Mesodermal cell (in vitro differentiated cells): Measurements from ENCODE around the gene ACVR1.

Experiments
- H3K27ac ChIP-seq: 2 replicates; pipeline ENCODE4 v1.7.0; 2013; ENCODE audit warnings: mild to moderate bottlenecking, low read depth, low read length, moderate library complexity; ENCODE audit not compliant: severe bottlenecking
- H3K36me3 ChIP-seq: 2 replicates; pipeline ENCODE4 v1.7.1; 2013; ENCODE audit warnings: mild to moderate bottlenecking, low read length, moderate library complexity; ENCODE audit not compliant: control insufficient read depth, insufficient read depth
- H3K4me1 ChIP-seq: one replicate; pipeline ENCODE4 v1.7.1; 2013; ENCODE audit warnings: mild to moderate bottlenecking, low read length; ENCODE audit not compliant: insufficient read depth, control insufficient read depth, poor library complexity, severe bottlenecking
- H3K4me3 ChIP-seq: 2 replicates; pipeline ENCODE4 v1.7.0; 2013; ENCODE audit warnings: low read length, control low read depth, mild to moderate bottlenecking; ENCODE audit not compliant: insufficient read depth, poor library complexity, severe bottlenecking; ENCODE audit errors: extremely low read depth
- H3K9me3 ChIP-seq: 2 replicates; pipeline ENCODE4 v1.7.1; 2013; ENCODE audit warnings: mild to moderate bottlenecking, low read length, moderate library complexity; ENCODE audit not compliant: control insufficient read depth
- WGBS, 2 experiments: methylation state at CpG; one replicate each; pipeline ENCODE4 v1.1.5; 2013; ENCODE audit warnings: missing lambda C conversion rate in 2 of 2; ENCODE audit not compliant: insufficient coverage in 2 of 2; 5-methylcytosine and 5-hydroxymethylcytosine counted together

The ACVR1 gene

DNA sequence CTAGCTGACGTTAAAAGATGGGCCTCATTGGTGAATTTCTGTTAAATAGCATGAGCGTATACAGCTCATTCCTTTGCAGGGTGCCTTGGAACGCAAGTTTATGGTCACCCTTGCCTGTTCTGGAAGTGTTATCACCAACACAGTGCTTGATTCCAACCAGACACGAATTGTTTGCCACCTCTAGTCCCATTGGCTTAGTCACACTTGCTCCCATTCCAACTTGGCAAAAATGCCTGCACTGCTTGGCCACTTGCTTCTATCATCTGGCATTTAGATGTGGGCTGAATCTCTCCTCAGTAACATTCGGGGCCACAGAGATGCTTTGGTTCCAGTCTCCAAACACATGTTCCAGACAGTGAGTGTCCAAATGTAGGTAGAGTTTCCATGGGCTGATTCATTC is 27.5 kb upstream of the ACVR1 start:
- Histone ChIP-seq H3K4me3 (no peak overlapping the region), H3K27ac (no peak overlapping the region), H3K4me1 (no peaks in the 10 kb centered on the region), H3K36me3 (no peaks in the 10 kb centered on the region), H3K9me3 (no peaks in the 10 kb centered on the region)
- WGBS, 2 experiments: 88 to 96% methylated on average over 4 to 5 of the region's 5 CpGs

DNA sequence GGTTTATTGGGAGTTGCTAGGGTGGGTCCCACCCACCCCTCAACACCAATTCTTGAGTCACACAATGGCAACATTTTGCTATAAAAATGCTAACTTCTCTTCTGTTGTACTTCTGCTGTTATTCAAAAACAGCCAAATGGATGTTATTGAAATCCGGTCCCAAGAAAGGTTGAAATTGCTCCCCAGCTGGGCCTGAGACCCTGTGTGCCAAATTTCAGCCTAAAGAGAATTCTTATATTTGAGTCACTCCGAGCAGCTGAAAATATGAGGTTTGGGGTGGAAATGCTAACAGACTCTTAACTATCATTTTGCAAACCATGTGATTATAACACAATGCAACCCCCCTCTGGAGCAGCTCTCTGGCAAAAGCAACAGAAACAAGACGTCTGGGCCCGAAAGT is 27.0 kb upstream of the ACVR1 start:
- no peaks in the 10 kb centered on the region for H3K36me3 ChIP-seq
- H3K27ac ChIP-seq: no peak overlapping the region
- H3K4me3 ChIP-seq: no peak overlapping the region
- no peaks in the 10 kb centered on the region for H3K9me3 ChIP-seq
- H3K4me1 ChIP-seq: peaks cover 2% of the 10 kb centered on the region
- 79 to 85% methylated on average over 3 of the region's 4 CpGs for WGBS, 2 experiments

DNA sequence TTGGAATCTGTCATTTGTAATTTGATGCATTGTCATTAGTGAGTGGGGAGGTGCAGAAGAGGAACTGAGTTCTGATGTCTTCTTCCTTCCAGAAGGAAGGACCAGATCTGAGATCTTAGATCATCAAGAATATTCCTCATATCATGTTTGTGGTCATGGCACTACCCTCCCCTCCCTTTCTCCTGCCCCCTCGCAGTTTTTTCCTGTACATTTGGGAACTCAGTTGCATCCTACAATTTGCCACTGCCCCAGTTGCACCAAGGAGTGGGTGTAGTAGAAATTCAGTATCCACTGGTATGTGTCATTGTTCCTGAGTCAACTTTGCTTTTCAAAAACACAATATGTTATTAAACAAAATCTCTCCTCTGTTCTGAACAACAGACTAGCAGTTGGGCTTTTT is 26.6 kb upstream of the ACVR1 start:
- Histone ChIP-seq H3K4me1 (peaks cover 2% of the 10 kb centered on the region), H3K4me3 (no peak overlapping the region), H3K9me3 (no peaks in the 10 kb centered on the region), H3K27ac (no peak overlapping the region), H3K36me3 (no peaks in the 10 kb centered on the region)
- no CpG with 5 or more reads among the region's 1 CpG for WGBS, 2 experiments

DNA sequence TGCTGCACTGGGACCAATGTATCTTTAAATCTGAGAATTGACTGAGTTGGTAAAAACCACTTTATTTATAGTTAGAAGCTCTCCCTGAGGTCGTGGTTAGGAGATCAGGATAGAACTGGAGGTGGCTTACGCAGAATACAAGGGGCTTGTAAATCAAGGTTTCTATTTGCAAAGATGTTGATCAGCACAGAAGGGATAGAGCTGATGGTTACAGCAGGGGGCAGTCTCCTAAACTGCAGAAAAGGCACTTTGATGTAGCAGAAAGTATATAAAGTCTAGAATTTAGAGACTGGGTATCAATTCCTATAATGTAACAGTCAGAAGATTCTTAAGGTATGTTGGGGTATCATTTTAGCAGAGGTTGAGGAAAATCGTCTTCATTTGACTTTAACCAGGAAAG is 25.2 kb upstream of the ACVR1 start:
- H3K36me3 ChIP-seq: no peaks in the 10 kb centered on the region
- peaks cover 2% of the 10 kb centered on the region for H3K4me1 ChIP-seq
- 38 to 72% methylated on average over 2 to 3 of the region's 3 CpGs for WGBS, 2 experiments
- no peaks in the 10 kb centered on the region for H3K9me3 ChIP-seq
- H3K27ac ChIP-seq: no peak overlapping the region
- no peak overlapping the region for H3K4me3 ChIP-seq

DNA sequence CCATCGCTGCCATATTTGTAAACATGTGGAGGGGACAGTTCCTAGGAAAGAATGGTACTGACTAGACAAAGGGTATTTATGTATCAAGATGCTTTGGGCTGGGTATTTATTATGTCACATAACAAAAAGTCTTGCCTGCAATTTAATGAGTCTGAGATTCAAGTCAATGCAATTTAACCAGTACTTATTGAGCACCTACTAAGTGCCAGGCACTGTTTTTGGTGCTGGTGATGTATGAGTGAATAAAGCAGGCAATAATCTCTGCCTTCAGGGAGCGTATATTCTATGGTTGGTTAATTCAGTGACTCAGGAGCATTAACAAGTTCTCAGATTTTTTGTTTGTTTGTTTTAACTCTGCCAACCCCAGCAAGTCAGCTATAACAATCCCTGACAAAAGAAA is 24.6 kb upstream of the ACVR1 start:
- Histone ChIP-seq H3K4me1 (peaks cover 7% of the 10 kb centered on the region), H3K27ac (no peak overlapping the region), H3K9me3 (no peaks in the 10 kb centered on the region), H3K36me3 (no peaks in the 10 kb centered on the region), H3K4me3 (no peak overlapping the region)
- 100% methylated on average over 1 of the region's 2 CpGs; no CpG with 5 or more reads in 1 of the 2 experiments for WGBS, 2 experiments

DNA sequence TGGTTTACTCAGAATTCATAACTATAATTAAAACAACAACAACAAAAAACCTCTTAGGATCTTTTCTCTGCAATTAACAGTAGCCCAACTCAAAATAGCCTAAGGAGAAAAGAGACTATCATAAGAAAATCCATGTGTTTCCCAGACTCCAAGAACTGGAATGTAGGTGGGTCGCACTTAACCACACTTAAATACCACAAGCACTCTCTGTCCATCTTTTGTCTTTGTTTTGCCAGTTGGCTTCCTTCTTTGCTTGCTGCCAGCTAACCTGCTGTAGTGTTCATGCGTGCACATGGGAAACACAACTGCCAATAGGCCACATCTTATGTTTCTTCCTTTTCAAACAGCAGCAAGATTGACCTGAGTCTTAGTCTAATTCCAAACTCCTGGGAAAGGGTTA is 24.1 kb upstream of the ACVR1 start:
- H3K4me1 ChIP-seq: peaks cover 7% of the 10 kb centered on the region
- H3K4me3 ChIP-seq: no peak overlapping the region
- no peaks in the 10 kb centered on the region for H3K9me3 ChIP-seq
- H3K36me3 ChIP-seq: no peaks in the 10 kb centered on the region
- no peak overlapping the region for H3K27ac ChIP-seq
- 89 to 100% methylated on average over 1 of the region's 2 CpGs for WGBS, 2 experiments

DNA sequence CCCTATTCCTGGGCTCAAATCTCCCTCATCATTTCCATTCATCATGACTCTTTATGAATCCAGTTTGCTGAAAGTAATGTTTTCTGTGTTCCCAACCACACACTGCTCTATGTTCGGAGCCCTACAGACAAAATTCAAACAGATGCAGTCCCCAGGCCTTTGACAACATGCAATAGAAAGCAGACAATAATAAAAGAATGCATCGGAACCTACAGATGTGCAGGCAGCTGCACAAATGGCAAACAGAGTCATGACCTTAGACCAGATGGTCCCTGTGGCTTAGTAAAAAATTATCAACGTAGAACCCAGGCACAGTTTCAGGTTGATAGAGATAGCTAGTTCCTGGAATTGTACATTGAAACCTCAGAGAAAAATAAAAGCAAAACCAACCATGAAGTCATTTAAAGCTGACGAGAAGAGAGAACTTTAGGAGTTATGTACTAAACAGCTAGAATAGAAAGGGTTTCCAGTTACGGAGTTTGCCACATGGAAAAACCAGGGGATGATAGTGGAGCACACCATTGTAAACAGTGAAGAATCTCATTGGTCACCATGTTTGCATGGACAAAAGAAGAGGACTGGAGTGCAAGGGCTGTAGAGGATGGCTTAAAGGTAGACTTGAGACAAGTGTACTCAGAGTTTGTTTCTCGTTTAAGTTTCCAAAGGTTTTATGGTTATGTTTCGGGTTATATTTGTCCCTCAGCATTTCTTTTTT is 23.2 kb upstream of the ACVR1 start:
- WGBS, 2 experiments: 89 to 90% methylated on average over 5 of the region's 7 CpGs
- Histone ChIP-seq H3K9me3 (no peaks in the 10 kb centered on the region), H3K27ac (no peak overlapping the region), H3K4me3 (no peak overlapping the region), H3K36me3 (no peaks in the 10 kb centered on the region), H3K4me1 (peaks cover 11% of the 10 kb centered on the region)

DNA sequence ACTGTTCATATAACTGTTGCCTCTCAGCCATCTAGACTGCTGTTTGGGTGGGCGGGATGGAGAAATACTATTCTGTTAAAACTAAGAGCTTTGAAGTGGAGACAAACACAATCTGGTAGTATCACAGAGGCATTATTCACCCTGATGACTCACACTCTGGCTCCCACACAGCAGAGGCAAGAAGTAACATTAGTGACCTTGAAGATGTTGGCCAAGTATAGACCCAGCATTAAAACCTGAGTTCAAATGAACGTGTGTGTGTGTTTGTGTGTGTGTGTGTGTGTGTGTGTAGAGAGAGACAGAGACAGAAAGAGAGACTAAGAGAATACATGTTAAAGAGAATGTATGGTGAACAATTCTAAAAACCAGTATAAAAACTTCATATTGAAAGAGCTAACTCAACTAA is 22.5 kb upstream of the ACVR1 start:
- WGBS, 2 experiments: 43% methylated on average over 1 of the region's 2 CpGs; no CpG with 5 or more reads in 1 of the 2 experiments
- no peak overlapping the region for H3K27ac ChIP-seq
- no peaks in the 10 kb centered on the region for H3K36me3 ChIP-seq
- no peaks in the 10 kb centered on the region for H3K9me3 ChIP-seq
- H3K4me1 ChIP-seq: peaks cover 11% of the 10 kb centered on the region
- no peak overlapping the region for H3K4me3 ChIP-seq

DNA sequence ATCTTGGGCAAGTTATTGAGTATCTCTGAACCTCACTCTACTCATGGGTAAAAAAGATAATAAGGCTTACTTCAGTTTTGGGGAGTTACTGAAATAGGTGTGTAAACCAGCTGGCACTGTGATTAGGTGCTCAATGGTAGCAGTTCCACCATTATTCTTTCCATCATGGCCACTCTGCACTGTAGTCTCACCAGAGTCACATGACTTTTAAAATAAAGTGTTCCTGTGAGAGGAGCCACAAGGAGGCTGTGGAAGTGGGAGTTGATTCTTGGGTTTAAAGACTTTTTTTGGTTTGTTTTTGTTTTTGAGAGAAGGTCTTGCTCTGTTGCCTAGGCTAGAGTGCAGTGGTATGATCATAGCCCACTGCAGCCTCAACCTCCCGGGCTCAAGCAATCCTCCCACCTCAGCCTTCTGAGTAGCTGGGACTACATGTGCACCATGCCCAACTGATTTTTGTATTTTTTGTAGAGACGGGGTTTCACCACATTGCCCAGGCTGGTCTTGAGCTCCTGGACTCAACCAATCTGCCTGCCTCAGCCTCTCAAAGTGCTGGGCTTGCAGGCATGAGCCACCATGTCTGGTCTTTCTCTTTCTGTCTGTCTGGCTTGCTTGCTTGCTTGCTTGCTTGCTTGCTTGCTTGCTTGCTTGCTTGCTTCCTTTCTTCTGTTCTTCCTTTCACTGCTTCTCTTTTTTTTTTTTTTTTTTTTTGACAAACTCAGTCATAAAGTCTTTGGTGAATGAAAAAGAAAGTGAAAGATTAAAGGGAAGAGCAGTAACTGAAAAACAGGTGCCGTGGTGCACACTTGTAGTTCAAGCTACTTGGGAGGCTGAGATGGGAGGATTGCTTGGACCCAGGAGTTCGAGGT is 21.2 kb upstream of the ACVR1 start:
- no peaks in the 10 kb centered on the region for H3K9me3 ChIP-seq
- H3K27ac ChIP-seq: no peak overlapping the region
- WGBS, 2 experiments: 93 to 97% methylated on average over 3 to 4 of the region's 4 CpGs
- H3K4me1 ChIP-seq: peaks cover 11% of the 10 kb centered on the region
- H3K4me3 ChIP-seq: no peak overlapping the region
- H3K36me3 ChIP-seq: no peaks in the 10 kb centered on the region

DNA sequence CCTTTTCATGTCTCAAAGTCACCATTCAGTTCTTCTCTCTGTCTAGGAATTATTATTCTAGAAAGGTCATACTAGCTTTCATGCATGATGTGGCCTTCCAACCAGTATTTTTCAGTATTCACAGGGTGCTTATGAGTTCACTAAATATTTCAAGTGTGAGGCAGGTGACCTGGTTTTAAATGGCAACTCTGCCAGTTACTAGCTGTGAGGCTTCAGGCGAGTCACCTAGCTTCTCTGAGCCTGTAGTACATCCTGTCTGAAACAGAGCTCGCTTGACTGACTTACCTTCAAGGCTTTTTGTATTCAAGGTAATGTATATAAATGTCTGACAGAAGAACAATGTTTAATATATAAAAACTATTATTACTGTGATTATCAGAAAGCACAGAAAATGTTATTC is 19.4 kb upstream of the ACVR1 start:
- no peaks in the 10 kb centered on the region for H3K9me3 ChIP-seq
- H3K4me3 ChIP-seq: no peak overlapping the region
- no peaks in the 10 kb centered on the region for H3K36me3 ChIP-seq
- 80 to 100% methylated on average over 1 of the region's 2 CpGs for WGBS, 2 experiments
- no peak overlapping the region for H3K27ac ChIP-seq
- peaks cover 11% of the 10 kb centered on the region for H3K4me1 ChIP-seq
